Ascending aorta (tissue), 2 donors: ENCODE measurements around the gene PSENEN. TPM values are rescaled to one million over a fixed set of nuclear protein-coding genes. Genes with fewer than 3 reads are reported as not detected.

ENCODE experiments used
- DNase-seq, 2 donors: peaks; one replicate each; pipeline ENCODE4 v3.0.0-alpha.2; 2019; ENCODE audit warnings: low spot score in 2 of 2
- H3K27ac ChIP-seq, 2 donors: fragments of 200-600 bp; sonication (generic); one replicate each; pipeline ENCODE4 v1.5.1; 2016 to 2017; ENCODE audit warnings: mild to moderate bottlenecking in 1 of 2
- H3K27me3 ChIP-seq: fragments of 200-600 bp; sonication (generic); one replicate; pipeline ENCODE4 v1.5.1; 2017
- H3K36me3 ChIP-seq, 2 donors: fragments of 200-600 bp; sonication (generic); one replicate each; pipeline ENCODE4 v1.5.1; 2016
- H3K4me1 ChIP-seq, 2 donors: fragments of 200-600 bp; sonication (generic); one replicate each; pipeline ENCODE4 v1.5.1; 2016 to 2017; ENCODE audit warnings: mild to moderate bottlenecking in 1 of 2
- H3K4me3 ChIP-seq, 2 donors: fragments of 200-600 bp; sonication (generic); one replicate each; pipeline ENCODE4 v1.5.1; 2016 to 2017; ENCODE audit warnings: mild to moderate bottlenecking in 1 of 2
- H3K9me3 ChIP-seq, 2 donors: fragments of 200-600 bp; sonication (generic); one replicate each; pipeline ENCODE4 v1.5.1; 2016
- CTCF ChIP-seq, 3 experiments: fragments of 200-600 bp in 2 of 3; fragments of 450-650 bp in 1 of 3; sonication (generic) in 2 of 3; IDR thresholded peaks; one replicate each; pipeline ENCODE4 v1.5.1; 2016 to 2019; ENCODE audit warnings: antibody characterized with exemption in 3 of 3, mild to moderate bottlenecking in 1 of 3, moderate library complexity in 1 of 3
- intact Hi-C: fragments of 100-400 bp; cut with DNase I; formaldehyde crosslinking; loops from one replicate; pipeline ENCODE4 v1.15.1; 2023
- total RNA-seq: library from RNA; depleted of rRNA; stranded (reverse); fragments of >200 nt; gene quantifications from one replicate; pipeline ENCODE4 v1.1.0, GENCODE V29; 2016

PSENEN gene
- total RNA-seq, 1 donor from 2014 or later, result 110 TPM

GRCh38 chr19:35746531-35746930 is 1.1 kb downstream of the PSENEN start:
- no peak for TF ChIP-seq CTCF (IDR thresholded peaks at IDR 0.05)
- H3K27ac ChIP-seq, result peak overlapping the region; percentile 99 to 100
- H3K27me3 ChIP-seq, result no peaks in the 10 kb centered on the region
- DNase-seq, result no peak
- no peaks in the 10 kb centered on the region for H3K36me3 ChIP-seq
- peak overlapping the region; percentile 74 to 92 for H3K4me3 ChIP-seq
- peaks cover 5 to 26% of the 10 kb centered on the region in 2 donors for H3K4me1 ChIP-seq
- H3K9me3 ChIP-seq, result no peaks in the 10 kb centered on the region
- intact Hi-C loops, result loop anchor here (10.0 kb wide), 3 partner anchors 368 to 602 kb away; partner anchors contain the start of genes FXYD7, OVOL3, POLR2I and TBCB

GRCh38 chr19:35748106-35749020 is 2.9 kb downstream of the PSENEN start, which contains the start of gene LIN37:
LIN37 (plus strand) TSS chr19:35748576; CDS start chr19:35748725, 149 bp downstream.
- Histone ChIP-seq H3K27me3 (no peaks in the 10 kb centered on the region), H3K9me3 (no peaks in the 10 kb centered on the region), H3K4me3 (peak within 1 kb of the TSS; percentile 82 to 91), H3K36me3 (peaks cover 8 to 14% of the 10 kb centered on the region in 2 donors), H3K27ac (peak within 1 kb of the TSS; percentile 75 to 84), H3K4me1 (peaks cover 5 to 26% of the 10 kb centered on the region in 2 donors)
- intact Hi-C loops, result loop anchor here (1.0 to 10.0 kb wide), 5 partner anchors 9 to 604 kb away; partner anchors contain the start of genes FXYD7, HSPB6, OVOL3 and POLR2I
- peak; percentile 99 to 100 for DNase-seq
- no peak for TF ChIP-seq CTCF (IDR thresholded peaks at IDR 0.05)

- H3K4me3 ChIP-seq, result peak overlapping the region in 1 of 2 donors; percentile 5
- peak overlapping the region in 1 of 2 donors; percentile 15 for H3K27ac ChIP-seq
- peaks cover 0 to 25% of the 10 kb centered on the region in 2 donors for H3K4me1 ChIP-seq
- H3K9me3 ChIP-seq, result no peaks in the 10 kb centered on the region
- no peak for TF ChIP-seq CTCF (IDR thresholded peaks at IDR 0.05)
- intact Hi-C loops, result no loop called here
- peaks cover 18 to 24% of the 10 kb centered on the region in 2 donors for H3K36me3 ChIP-seq
- no peak for DNase-seq
- H3K27me3 ChIP-seq, result no peaks in the 10 kb centered on the region
Measured at GRCh38 chr19:35750167-35750566, 4.7 kb downstream of the PSENEN start.

- intact Hi-C loops, result no loop called here
- DNase-seq, result no peak
Measured at GRCh38 chr19:35751839-35752745, 6.6 kb downstream of the PSENEN start.

More at GRCh38 chr19:35751839-35752745, 6.6 kb downstream of the PSENEN start:
- no peak for TF ChIP-seq CTCF (IDR thresholded peaks at IDR 0.05)
- Histone ChIP-seq H3K36me3 (peaks cover 18 to 24% of the 10 kb centered on the region in 2 donors), H3K27me3 (no peaks in the 10 kb centered on the region), H3K9me3 (no peaks in the 10 kb centered on the region), H3K4me1 (peaks cover 4 to 30% of the 10 kb centered on the region in 2 donors), H3K4me3 (no peak overlapping the region), H3K27ac (no peak overlapping the region)
